CD4-positive, alpha-beta T cell treated with Interleukin-21 for 1 hour (primary cell): Measurements from ENCODE around the gene C10orf105.
A peak's percentile ranks its signal among the peaks of the same experiment; 100 is the strongest.

ENCODE experiments used
- DNase-seq: peaks from one replicate; pipeline ENCODE4 v3.0.0-alpha.2; 2020

The C10orf105 gene

DNA sequence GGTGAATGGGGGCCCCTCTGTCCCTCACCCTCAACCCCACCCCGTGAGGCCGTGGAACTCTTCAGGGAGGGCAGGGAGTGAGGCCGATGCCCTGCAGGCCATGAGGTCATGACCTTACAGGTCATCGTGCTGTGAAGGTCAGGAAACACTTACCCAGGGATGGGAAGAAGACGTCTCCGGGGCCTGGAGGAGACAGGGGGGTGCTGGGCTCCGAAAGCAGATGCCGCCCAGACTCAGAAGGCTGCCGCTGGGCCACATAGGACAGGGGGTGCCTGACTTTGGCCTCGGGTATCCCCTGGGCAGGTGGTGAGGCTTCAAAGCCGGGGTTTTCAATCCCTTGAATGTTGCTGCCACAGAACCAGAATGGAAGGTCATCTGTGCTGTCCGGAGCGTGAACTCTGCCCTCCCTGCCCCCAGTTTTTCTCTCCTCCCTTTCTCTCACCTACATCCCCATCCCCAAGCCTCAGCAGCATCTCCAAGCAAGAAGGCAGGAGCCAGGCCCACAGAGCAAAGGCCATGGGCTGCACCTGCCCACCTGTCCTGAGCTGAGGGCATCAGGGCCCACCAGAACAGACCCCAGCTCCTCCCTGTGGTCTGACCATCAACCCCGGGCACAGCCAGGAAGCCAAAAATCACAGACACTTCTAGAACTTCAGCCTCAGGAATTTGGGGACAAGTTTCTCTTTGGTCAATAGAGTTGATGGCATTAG, 32.1 kb upstream of the C10orf105 start:
- no peak for DNase-seq

DNA sequence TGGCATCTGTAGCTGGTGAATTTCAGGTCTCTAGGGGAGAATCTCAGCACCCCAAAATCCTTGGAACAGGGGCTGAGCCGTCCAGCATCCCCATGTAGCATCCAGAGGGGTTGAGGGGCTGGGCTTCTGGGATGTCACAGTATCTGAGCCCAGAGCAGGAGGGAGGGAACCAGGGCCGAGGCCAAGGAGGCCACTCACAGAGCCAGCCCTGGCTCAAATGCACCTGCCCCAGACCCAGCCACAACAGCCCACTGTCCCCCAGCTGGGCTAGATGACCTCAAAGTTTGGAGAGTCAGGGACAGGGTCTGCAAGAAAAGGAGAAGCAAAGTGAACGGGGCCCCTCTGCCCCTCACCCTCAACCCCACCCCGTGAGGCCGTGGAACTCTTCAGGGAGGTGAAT, 31.4 kb upstream of the C10orf105 start:
- no peak for DNase-seq

DNA sequence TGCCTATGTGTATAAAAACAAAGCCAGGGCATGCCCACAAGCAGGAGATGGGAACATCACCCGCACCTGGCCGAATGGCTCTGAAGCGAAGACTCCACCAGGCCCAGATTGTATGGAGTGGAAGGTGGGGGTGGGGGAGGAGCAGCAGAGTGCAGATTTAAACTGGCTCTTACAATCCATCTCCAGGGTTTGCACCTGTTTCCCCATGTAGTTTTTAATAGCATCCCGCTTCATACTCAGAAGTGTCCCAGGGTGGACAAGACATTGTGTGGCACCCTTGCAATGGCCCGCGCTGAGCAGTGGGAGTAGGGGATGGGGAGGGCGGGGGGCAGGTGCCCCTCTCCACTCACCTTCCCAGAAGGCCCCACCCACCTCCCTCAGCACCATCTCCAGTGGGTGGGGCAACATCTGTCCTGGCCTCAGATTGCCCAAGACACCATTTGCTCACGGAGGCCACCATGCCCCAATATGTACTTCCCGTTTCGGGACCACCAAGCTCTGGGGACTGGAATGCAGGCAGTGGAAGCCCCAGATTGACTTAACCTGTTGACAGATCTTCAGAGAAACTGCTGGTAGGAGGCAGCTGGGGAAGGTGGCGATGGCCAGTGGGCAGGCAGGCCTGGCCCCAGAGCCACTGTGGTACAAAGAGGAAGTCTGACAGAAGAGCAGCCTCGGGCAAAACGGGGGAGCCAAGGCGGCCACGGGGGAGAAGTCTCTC, 30.7 kb upstream of the C10orf105 start:
- DNase-seq: no peak

DNA sequence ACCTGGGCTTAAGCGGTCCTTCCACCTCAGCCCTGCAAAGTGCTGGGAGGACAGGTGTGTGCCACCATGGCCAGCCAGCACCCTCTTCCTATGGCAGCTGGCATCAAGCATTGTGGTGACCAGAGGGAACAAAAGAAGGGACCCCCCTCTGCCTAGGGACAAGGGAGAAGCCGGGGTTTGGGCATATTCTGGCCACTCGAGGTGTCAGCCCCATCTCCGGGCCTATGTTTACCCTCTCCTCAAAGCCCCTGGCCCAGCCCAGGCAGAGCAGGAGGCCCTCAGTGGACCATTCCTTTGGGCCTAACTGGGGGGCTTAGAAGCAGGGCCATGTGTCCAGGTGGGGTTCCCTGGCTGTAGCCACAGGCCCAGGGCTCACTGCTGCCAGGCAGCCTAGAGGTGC, 29.8 kb upstream of the C10orf105 start:
- DNase-seq: no peak

DNA sequence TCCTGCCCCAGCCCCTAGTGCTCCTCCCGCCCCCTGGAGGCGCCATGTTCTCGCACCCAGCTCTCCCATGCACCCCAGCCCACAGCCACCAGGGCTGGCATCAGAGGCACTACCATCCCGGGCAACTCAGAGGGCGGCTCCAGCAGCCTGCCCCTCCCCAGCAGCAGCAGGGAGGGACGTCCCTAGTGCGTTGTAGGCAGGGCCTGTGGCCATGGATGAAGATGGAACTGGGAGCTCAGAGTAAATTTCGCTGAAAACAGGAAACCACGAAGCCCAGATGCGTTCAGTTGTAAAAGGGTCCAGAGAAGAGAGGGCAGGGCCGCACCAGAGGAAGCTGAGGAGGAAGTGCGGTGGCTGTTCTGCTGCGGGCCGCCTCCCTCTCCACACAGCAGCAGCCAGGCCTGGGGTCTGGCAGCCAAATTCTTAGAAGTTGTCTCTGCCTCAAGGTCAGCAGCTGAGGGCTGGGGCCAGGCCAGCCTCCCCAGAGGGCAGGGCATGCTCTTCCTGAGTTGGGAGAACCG, 29.2 kb upstream of the C10orf105 start:
- peak; percentile 87 for DNase-seq

DNA sequence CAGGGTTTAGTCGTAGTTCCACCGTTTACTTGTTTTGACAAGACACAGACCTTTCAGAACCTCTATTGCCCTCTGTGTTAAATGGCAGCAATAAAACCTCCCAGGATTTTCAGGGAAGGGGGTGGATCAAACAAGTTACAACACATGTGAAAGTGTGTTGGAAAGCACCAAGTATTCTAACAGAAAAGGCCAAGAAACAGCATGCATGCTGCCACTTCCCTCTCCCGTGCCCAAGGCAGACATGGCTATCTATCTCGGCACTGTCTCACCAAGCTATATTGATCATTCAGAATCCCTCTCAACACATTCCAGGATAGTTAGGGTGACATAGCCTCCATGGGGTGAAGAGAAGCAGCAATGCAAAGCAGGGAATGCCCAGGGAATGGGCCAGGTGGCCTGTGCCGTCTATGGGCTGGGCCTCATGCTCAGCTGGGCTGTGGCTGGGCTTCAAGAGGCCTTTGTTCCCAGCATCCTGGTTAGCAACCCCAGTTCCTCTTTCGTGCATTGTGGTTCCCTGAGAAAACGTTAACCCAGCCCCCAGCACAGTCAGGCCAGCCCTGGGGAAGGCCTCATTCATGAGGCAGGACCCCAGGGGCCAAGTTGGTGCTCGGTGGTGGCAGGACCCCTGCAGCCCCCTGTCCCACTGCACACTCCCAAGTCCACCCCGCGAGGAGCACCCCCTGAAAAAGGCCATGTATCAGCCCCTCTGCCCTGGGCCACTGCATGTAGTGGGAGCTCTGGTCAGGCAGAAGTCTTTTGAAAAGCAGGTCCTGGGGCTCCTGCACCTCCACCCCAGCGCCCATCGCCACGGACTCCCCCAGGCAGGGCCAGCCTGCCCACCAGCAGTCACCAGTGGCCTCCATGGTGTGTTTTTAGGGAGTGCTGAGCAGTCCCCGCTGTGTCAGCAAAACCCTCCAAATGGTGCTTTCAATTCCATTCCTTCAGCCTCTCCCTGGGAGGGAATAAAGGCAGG, 28.3 kb upstream of the C10orf105 start:
- DNase-seq: no peak

DNA sequence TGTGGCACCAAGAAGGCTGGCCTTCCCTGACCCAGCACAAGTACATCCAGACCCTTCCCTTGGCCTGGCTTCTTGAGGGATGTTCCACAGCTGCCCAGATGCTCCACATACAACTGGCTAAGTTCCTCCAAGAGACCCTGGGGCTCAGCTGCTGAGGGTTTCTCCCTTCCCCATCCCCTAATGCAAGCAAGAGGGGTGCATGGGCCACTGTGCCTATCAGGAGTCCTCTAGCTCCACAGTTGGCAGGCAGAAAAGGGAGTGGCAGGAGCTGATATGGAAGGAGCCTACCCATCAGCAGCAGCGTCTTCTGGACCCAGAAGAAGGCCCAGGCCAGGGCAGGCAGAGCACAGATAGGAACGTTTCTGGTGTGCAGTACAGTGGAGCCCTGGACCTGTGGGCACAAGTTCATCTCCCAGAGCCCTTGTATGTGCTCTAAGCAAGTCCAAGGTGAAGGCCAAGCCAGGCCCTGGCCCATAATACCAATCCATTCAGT, 27.5 kb upstream of the C10orf105 start:
- no peak for DNase-seq

DNA sequence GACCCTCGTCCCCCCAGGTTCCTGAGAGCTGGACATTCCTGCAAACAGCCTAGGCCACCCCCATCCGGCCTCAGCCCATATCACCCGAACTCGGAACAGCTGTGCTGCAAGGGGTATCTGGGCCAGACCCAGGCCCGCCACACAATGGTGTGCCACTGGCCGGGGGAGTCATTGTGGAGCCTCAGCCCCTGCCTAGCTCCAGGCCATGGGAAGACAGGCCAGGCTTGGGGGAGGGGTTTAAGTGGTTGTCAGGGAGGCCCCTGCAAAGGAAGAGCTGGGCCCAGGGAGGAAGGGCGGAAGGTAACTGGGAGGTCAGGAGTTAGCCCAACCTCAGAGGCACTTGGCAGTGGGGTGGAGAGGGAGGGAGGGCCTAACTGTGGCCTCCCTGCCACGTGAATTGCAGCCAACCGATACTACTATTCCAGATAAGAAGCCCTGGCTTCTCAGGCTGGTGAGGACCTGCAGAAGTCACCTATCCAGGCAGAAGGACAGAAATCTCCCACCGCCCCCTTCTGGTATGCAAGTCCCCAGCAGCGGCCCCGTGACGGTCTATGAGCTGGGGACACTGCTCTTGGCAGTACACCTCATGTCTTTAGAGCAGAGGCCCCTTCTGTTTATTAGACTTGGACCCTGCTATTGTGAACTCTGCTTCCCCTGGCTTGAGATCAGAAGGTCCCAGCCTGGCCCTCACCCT, 26.9 kb upstream of the C10orf105 start:
- no peak for DNase-seq

DNA sequence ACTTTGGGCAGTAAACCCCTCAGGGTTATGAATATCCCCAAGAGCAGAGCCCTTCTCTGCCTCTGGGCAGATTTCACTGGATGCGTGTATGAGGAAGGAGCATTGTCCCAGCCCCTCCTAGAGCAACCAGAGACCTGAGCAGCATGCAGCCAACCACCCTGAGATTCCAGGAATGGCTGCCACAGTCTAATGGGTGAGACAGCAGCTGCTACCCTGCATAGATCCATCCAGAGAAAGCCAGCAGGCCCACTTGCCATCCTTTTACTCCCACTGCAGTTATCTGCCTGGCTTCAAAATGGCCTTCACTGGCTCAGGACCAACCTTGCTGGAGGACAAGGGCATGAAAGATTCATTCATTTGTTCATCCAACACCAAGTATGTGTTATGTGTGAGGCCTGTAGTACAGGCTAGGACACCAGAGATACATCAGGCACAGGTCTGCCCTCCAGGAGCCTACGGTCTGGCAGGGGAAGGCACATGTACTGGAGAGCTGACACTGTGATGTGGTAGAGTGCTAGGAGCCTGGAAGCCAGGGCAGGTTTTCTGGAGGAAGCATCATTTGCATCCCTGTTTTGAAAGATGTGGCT, 26.2 kb upstream of the C10orf105 start:
- no peak for DNase-seq

DNA sequence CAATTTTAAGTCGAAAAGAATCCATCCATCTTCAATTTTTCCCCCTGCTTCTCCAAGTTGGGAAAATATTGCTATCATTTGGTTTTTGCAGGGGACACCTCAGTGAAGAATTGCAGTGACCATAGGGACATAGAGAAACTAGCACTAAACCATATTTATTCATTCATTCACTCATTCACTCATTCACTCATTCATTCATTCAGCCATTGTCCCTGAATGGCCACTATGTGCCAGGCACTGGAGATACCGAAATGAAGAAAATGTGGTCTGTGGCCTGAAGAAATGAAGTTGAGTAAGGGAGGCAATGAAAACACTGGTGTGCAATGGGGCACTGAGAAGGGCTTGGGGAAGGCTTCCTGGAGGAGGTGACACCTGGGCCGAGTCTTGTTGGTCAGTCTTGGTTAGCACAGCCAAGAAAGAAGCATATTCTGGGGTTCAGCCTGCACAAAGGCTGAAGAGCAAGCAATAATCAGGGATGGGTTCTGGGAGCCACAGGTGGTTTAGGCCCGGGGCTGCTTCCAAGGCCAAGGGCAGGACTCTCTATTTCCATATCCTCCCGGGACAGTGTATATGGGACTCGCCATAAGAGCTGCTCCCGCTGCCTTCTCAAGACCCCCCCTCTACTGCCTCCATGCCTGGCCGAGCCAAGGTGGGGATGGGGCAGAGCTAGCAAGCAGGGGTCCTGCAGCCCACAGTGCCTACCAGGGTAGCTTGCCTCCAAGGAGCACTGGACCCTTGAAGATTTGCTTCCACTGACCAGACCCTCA, 25.5 kb upstream of the C10orf105 start:
- DNase-seq: no peak

DNA sequence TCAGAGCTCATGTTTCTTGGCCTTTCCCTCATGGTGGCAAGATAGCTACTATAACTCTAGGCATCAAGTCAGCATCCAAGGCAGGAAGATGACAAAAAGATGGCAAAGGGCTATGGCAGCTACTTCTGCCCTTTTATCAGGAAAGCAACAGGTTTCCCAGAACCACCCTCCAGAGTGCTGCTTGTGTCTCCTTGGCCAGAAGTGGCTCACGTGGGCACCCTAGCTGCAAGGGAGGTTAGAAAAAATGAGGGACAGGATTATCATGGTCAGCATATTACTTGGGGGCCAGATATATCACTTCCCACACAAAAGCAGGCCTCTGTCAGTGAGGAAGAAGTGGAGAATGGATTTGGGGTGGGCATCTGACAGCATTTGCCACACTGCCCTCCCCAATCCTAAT, 24.3 kb upstream of the C10orf105 start:
- DNase-seq: no peak

DNA sequence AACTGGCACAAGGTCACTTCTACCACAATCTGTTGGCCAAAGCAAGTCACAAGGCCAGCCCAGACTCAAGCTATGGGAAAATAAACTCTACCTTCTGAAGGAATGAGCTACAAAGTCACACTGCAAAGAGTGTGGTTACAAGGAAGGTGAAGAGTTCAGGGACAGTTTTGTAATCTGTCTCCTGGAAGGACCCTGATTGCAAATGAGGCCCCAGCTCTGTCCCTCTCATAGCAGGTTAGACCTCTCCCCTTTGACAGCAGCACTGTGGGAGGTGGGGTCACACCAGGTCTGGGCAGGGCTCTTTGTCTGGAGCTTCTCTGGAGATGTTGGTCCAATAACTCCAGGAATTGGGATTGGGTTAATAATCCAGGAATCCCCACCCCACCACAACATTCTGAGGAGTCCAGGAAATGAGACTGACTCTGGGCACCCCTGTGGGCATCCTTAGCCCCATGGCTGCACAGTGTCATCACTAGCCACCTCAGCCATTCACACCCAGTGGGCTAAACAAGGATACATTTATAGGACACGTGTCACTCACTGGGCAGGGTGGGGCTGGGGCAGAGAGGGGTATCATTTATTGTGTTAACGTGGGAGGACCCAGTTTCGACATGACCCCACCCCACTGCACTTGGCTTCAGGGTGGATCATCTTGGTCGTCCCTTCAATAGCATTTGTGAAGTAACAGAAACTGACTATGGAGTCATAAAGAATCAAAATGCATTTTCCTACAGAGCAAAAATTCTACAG, 23.7 kb upstream of the C10orf105 start:
- no peak for DNase-seq

DNA sequence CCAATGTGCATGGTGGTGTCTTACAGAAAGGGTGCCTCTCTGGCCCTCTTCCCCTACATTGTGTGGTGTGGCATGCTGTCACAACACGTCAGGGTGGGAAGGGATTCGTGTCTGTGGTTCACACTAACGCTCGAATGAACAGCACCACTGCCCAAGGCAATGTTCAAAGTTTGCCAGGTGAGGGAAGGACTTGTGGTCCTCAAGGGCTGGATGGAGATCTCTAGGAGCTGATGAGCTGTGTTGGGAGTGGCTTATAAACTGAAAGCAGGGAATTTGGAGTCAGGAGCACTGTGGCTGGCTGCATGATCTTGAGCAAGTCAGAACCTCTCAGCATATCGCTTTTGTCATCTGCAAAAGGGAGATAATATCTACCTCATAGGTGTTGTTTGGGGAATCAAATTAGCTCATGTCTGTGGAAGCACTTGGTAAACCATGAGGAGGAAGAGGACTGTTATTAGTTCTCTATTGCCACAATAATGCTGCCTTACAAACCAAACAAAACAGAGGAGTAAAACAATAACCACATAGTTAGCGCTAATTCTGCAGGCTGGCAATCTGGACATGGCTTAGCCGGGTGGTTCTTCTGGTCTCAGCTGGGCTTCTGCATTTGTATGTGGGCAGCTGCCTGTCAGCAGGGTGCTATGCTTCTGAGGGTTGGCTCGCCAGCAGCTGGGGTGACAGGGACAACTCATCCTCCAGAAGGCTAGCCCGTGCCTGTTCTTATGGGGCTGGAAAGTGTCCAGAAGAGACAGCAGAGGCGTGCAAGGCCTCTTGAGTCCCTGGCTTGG, 22.9 kb upstream of the C10orf105 start:
- DNase-seq: peak; percentile 31

DNA sequence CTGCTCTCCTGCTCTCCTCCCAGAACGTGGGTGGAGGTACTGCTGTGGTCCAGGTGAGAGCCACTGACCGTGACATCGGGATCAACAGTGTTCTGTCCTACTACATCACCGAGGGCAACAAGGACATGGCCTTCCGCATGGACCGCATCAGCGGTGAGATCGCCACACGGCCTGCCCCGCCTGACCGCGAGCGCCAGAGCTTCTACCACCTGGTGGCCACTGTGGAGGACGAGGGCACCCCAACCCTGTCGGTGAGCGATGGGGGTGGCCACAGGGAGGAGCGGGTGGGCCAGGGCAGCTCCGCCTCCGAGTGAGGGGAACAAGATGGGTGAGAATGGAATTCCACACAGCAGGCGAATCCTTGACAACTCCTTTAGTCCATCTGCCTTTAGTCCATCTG, 22.1 kb upstream of the C10orf105 start:
- no peak for DNase-seq

DNA sequence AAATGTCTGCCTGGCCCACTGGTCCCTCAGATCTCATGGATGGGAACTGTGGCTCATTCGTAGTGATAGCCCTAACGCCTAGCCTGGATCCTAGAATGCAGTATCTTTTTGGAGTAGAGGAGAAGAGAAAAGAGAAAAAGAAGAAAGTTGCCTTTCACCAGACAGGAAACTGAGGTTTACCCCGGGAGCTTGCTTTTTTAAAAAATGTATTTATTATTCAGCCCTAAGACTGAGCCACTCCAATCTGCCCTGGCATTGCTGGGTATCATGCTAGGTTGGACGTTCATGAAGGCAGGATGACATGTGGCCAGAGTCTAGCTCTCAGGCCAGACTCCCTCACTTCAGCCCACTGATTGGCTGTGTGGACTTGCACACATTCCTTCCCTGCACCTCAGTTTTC, 21.5 kb upstream of the C10orf105 start:
- DNase-seq: no peak

DNA sequence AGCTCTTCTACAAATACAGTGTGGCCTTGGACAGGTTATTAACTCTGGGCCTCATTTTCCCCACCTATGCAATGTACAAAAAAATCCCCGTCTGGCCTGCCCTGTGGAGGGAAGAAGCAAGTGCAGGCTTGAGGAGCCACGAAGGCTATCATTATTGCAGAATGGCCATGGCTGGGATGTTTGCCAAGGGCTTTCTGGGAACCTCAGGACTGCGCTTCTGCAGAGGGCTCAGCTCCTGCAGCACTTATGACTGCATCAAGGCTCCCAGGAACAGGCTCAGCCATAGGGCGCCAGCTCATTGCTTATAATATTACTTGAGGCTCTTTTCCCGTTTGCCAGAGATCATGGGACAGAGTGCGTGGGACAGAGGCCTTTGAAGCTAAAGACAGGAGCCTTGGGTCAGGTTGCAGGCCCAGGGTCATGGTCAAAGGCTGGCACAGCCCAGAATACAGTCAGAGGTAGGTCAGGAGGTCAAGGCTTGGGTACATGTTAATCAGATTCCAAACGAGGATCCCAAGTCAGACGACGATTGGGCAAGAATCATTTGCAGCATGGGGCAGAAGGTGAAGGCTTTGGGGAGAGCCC, 20.6 kb upstream of the C10orf105 start:
- no peak for DNase-seq

DNA sequence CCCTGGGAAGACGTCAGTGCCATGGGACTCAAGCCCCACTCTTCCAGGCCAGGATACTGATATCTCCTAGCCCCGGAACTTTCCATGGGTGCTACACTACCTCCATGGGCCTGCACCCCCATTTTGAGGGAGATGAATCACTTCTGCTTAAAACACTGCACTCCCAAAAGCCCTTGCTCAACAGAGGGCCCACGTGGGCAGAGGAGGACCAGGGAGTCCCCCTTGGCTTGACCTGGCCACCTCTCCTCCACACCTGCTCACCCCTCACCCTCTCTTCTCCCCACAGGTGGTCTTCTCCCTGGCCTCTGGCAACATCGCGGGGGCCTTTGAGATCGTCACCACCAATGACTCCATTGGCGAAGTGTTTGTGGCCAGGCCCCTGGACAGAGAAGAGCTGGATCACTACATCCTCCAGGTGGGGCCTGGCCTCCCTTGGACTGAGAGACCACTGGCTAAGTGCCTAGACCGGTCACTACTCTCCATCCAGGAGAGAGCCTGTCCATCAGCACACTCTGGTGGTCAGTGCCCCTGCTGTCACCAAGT, 19.9 kb upstream of the C10orf105 start:
- DNase-seq: no peak

DNA sequence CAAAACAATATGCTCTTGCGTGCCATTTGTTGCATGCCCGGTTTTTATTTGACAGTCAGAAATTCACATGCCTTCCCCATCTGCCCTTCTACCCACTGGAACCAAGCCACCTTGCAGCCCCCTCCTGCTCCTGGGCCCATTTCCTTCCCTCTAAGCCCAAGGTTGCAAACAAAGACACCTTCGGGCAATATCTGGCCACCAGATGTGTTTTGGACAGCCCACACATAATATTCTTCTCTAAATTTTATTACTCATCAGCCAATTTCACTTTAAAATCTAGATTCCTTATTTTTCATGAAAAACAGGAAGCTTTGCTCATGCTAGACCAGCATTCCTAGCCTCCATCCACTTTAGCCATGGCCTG, 18.2 kb upstream of the C10orf105 start:
- DNase-seq: no peak
